Right renal cortex interstitium (tissue), 3 donors: ENCODE results near the gene RPL37A. TPM values are rescaled to one million over a fixed set of nuclear protein-coding genes. Genes with fewer than 3 reads are reported as not detected.

Source experiments
- DNase-seq, 3 donors: peaks; one replicate each; pipeline ENCODE4 v3.0.0-alpha.2; 2013; ENCODE audit warnings: low read depth in 3 of 3, low spot score in 2 of 3
- polyA plus RNA-seq, 3 donors: library from polyadenylated mRNA; unstranded; fragments of 120-200 nt; gene quantifications; one replicate each; pipeline ENCODE4 v1.2.1, GENCODE V29; 2013; ENCODE audit not compliant: insufficient read length in 3 of 3

RPL37A gene
- polyA plus RNA-seq, 3 donors, result 2,161 to 2,370 (median 2,268) TPM

GRCh38 chr2:216486708-216487107 lies 11.9 kb upstream of the RPL37A start:
- no peak for DNase-seq

DNA sequence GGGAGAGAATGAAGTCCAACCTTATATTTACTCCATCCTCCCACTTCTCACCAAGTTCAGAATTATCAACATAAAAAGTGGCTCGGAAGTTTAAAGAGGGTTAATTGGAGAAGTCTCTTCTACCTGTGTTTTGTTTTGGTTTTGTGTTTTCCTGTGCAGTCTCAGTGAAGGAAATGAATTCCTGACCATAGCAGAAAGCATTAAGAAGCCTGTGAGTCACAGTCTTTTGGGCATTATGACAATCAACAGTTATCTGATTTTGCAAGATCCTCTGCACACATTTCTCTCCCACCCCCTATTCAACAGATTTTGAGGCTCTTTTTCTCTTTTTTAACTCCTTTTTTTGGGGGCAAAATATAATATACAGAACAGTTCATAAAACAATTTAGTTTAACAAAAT lies 8.6 kb upstream of the RPL37A start:
- no peak for DNase-seq

DNA sequence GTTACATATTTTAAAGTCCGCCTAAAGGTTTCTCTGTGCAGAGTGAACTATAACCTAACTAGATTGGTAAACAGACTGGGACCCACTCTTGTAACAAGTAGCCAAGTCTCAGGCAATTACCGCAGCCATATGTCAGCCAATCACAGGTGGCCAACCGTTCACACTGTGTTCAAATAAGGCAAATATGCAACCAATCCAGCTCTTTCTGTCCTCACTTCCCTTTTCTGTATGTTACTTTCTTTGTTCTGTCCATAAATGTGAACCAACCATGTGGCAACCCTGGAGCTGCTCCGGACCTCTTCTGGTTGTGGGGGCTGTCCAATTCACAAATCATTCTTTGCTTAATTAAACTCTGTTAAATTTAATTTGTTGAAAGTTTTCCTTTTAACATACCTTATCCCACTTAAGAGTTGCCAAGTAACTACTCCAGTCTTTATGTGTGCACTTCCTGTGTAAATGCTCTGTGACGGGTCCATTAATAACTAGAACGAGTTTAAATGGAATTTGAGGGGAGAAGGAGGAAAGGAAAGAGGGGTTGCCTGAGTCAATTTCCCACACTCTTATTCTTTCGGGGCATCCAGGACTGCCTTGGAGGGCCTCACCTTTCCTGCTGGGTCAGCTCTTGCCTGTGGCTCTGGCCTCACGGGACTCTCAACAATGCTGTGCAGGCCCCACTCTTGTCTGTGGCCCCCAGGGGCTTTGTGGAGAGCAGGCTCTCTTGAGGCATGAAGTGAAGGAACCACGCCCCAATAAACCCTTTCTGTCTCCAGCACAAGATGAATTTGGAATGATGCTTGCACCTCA lies 6.6 kb upstream of the RPL37A start:
- DNase-seq, result peak in 1 of 3 donors; percentile 23

DNA sequence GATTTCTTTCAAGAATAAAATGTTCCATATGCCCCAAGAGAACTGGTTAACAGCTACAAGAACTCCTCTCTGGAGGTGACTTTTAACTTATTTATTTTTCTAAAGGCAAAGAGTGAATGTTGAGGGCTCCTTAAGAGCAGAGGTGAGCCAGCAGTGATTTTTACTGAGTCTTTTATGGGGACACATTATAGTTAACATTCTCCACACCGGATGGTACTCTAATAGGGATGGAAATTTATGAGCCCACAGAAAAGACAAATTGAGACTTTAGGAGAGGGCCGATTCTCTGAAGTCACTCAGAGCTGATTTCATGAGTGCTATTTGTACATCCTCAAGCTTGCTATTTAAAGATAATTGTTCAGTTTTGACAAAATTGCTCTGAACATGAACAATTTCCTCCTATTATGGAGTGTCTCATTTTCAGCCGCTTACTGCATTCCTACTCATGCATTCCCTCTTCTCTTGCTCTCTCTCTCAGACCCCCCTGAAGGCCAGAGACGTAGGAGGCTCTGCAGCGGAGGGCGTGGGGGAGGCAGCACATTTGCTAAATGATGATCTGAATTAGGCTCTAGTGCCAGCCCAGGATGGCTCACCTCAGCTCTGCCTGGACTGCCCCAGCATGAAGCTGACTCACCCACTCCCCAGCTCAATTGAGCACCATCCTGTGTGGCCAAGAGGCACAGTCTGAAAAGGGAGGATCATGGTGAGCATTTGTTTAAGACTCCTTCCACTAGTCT lies 5.9 kb upstream of the RPL37A start:
- DNase-seq, result peak in 1 of 3 donors; percentile 19

DNA sequence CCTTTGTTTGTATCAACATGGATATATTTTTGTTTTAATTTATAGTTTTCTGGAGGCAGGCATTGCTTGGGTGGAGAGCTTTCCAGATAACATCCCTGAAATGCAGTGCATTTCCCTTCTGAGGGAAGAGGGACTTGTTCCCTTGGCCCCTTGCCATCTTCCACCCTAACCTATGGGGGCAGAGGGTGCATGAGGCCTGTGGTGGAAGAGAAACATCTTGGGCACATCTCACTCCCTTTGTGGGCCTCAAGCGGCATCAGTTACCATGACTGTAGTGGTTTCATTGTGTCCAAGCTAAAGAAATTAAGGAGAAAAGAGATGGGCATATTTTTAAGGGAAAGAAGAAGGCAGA lies 5.3 kb upstream of the RPL37A start:
- no peak for DNase-seq

DNA sequence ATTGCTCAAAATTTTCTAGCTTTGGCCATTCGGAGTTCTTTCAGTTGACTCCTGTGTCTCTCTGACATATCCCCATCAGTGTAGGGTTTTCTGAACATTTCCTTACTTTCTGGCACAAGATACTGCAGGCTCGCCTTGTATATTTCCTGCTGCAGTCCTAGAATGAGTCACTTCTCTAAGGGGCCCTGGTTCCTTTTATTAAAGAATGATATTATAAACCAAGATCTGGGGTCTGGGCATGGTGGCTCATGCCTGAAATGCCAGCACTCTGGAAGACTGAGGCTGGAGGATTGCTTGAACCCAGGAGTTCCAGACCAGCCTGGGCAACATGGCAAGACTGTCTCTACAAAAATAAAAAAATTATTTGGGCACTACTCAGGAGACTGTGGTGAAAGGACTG lies 3.0 kb upstream of the RPL37A start:
- no peak for DNase-seq

DNA sequence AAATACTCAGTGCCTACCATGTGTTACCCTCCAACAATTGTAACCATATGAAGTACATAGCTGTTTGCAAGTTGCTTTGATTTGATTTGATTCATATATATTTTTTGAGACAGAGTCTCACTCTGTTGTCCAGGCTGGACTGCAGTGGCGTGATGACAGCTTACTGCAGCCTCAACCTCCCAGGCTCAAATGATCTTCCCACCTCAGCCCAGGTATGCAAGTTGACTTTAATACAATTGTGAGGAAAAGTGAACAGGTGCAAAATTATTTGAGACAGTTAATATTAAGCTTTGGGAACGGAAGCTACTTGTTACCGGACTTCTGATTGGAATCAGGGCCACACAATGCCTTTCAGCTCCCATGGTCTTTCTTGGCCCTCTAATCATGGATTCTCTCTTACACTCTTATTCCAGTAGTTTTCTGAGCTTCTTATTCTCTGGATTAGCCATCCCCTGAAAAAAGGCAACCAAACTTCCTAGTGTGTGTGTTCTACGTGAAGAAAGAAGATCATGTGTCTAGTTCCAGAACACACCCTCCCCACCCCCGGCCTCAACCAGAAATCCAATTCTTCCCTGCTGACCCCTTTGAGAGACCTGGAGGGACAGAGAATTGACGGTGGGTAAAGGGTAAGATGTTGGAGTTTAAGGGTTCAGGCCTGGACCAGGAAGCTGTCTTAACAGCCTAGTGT lies 1.1 kb upstream of the RPL37A start:
- DNase-seq, result no peak

GRCh38 chr2:216498070-216498378 lies 620 bp upstream of the RPL37A start:
- DNase-seq, result peak in 2 of 3 donors; percentile 19 to 43

DNA sequence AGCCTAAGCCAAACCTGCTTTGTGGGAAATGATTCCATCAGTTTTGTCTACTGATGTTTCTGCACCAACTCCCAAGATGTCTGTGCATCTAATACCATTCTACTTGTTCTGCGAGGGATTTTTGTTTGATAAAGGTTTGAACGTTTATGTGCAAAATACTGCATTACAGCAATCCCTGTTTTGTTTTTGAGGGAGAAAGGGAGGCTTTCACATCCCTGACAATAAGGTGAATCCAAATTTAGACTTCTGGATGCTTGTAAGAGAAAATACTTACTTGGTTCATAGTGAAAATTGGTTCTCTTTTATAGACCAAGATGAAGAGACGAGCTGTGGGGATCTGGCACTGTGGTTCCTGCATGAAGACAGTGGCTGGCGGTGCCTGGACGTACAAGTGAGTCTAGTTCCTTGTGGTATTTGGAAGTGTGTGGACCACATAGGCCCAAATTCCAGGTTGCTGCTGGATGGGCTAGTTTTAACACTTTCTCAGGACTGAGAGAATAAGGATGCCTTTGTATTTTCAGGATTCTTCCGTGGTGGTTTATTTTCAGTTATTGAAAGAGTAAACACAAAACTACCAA lies 1.1 kb downstream of the RPL37A start:
- no peak for DNase-seq

DNA sequence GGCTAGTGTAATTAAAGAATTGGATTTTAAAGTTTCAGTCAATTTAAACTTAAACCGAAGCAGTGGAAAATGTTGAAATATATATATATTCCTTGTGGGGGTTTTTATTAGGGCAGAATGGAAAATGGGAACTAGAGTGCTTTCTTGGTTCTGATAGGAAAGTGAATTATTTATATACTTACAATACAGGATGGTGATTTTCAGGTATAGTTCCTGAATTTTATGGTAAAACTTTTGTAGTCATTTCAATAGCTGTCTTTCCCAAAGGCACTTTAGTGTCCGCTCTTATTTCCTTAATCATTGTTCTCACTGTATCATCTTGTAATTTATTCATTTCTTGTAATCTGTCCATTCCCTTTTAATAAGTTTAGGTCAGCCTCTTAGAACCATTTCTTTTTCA lies 1.9 kb downstream of the RPL37A start:
- DNase-seq, result no peak

DNA sequence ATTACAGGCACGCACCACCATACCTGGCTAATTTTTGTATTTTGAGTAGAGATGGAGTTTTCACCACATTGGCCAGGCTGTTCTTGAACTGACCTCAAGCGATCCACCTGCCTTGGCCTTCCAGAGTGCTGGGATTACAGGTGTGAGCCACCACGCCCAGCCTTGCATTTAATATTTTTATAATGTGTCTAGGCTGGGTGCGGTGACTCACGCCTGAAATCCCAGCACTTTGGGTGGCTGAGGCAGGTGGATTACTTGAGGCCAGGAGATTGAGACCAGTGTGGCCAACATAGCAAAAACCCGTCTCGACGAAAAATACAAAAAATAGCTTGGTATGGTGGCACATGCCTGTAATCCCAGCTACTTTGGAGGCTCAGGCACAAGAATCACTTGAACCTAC lies 3.2 kb downstream of the RPL37A start:
- DNase-seq, result no peak

DNA sequence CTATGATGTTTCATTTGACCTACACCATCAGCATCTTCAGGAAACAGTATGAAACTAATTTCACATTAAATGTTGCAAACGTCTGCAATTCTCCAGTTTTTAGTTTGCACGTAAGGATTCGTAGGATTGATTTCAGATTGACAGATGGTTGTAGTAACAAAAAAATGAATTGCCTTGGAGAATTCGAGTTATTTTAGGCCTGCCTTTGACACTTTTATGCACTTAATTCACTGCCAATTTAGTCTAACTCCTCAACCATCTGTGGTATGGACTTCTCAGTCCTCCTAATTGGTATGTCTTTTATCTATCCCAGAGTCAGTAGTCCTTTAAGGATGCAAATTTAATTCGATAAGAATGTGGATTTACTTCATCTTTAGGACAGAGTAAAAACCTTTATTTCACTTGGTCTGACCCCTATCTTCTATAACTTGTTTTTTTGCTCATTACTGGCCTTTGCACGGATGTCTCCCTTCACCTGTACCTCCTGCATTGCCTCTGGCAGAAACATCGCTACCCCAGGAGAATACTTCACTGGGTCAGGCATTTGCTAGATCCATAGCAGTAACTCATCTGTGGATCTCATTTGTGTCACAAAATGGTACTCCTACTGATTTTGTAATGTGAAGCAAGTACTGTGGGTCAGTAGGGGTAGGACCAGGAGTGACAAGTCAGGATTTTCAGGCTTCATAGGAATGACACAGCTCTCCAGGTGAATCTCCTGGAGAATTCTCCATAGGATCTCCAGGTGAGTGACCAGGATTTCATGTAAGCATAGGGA lies 3.9 kb downstream of the RPL37A start:
- no peak for DNase-seq

- DNase-seq, result no peak
Observed at GRCh38 chr2:216503159-216503629, 4.5 kb downstream of the RPL37A start.

DNA sequence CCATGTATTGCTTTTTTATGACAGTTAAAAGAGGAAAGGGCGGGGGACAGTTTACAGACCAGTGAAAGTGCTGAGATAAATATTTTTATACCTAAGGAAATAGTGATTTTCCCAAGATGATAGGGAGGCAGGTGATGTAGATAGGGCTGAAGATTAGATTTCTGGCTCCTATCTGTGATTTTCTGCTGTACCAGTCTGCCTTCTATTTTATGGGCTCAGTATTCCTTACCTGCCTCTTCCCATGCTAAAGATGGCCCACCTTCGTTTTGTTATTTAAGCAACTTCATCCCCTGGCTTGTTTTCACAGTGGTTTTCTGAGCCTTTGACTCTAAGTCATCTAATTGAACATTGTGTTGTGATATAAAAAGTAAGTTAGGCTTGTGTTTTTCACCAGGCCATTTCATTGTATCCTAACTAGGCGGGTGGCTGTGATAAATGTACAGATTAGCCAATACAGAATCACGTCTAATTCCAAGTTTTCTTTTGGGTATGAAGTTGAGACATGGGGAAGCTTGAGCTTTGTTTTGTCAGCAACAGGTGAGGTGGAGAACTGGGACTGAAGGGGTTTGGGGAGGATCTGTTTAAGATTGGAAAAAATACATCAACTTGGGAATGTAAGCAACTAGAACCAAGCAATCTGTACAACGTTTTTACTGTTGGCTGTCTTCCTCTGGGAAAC lies 5.2 kb downstream of the RPL37A start:
- DNase-seq, result no peak

GRCh38 chr2:216504376-216504762 lies 5.7 kb downstream of the RPL37A start:
- DNase-seq, result no peak

GRCh38 chr2:216505133-216506106 lies 6.8 kb downstream of the RPL37A start:
- DNase-seq, result no peak

GRCh38 chr2:216507220-216508160 lies 8.8 kb downstream of the RPL37A start:
- no peak for DNase-seq

GRCh38 chr2:216508229-216508628 lies 9.6 kb downstream of the RPL37A start:
- DNase-seq, result no peak
